Measurements from ENCODE around the gene G6PC3.

Gene G6PC3

GRCh38 chr17:44061446-44061845 is 9.1 kb upstream of the G6PC3 start:
- no peak for DNase-seq

GRCh38 chr17:44062871-44063270 is 7.7 kb upstream of the G6PC3 start:
- no peak for DNase-seq

GRCh38 chr17:44063704-44064639 is 6.6 kb upstream of the G6PC3 start:
- DNase-seq = no peak

- DNase-seq = no peak
Observed at GRCh38 chr17:44065668-44066203, 4.8 kb upstream of the G6PC3 start.

GRCh38 chr17:44066204-44066930 is 4.2 kb upstream of the G6PC3 start, which contains the start of gene LSM12:
LSM12 (minus strand) TSS chr17:44066671; CDS start chr17:44066587, 84 bp downstream.
- DNase-seq = peak; percentile 95

- no peak for DNase-seq
Observed at GRCh38 chr17:44067545-44067940, 3.0 kb upstream of the G6PC3 start.

GRCh38 chr17:44069974-44070454 is 521 bp upstream of the G6PC3 start:
- DNase-seq = no peak

GRCh38 chr17:44071198-44071520 is 624 bp downstream of the G6PC3 start:
- DNase-seq = no peak

GRCh38 chr17:44071772-44072171 is 1.2 kb downstream of the G6PC3 start:
- DNase-seq = no peak

- DNase-seq = no peak
Observed at GRCh38 chr17:44074231-44074910, 3.8 kb downstream of the G6PC3 start.

GRCh38 chr17:44074911-44075285 is 4.4 kb downstream of the G6PC3 start:
- DNase-seq = no peak

GRCh38 chr17:44075598-44076293 is 5.2 kb downstream of the G6PC3 start:
- DNase-seq = no peak

- no peak for DNase-seq
Observed at GRCh38 chr17:44076716-44077594, 6.4 kb downstream of the G6PC3 start.

- DNase-seq = no peak
Observed at GRCh38 chr17:44077595-44077909, 7.0 kb downstream of the G6PC3 start.

GRCh38 chr17:44078412-44078811 is 7.9 kb downstream of the G6PC3 start:
- no peak for DNase-seq

- DNase-seq = no peak
Observed at GRCh38 chr17:44079877-44080821, 9.6 kb downstream of the G6PC3 start.

GRCh38 chr17:44081681-44082080 is 11.1 kb downstream of the G6PC3 start:
- no peak for DNase-seq

- no peak for DNase-seq
Observed at GRCh38 chr17:44082256-44082927, 11.9 kb downstream of the G6PC3 start.

GRCh38 chr17:44083250-44083849 is 12.8 kb downstream of the G6PC3 start:
- peak; percentile 46 for DNase-seq
